ENCODE measurements around the gene IGF1R. TPM values are rescaled to one million over a fixed set of nuclear protein-coding genes. Genes with fewer than 3 reads are reported as not detected.

IGF1R gene
- total and polyA plus RNA-seq, 4 donors = 5.9 to 154 (median 27.6) TPM

DNA sequence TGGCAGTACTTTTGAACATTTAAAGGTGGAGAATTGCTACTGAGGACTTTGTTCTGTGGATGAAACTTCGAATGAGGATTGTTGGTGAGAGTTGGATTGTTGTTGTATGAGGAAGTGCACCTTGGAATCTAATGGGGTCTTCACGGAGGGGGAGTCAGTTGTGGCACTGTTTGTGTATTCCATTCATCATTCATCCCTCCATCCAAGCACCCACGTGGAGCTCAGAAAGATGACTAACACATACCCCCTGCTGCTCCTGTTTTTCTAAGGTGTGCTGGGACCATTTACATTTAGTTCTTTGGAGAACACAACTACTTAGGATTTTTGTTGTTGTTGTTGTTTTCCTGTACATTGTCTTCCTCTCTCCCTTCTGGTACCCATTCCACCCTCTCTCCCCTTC, 122.6 kb downstream of the IGF1R start:
- H3K36me3 ChIP-seq (ENCODE audit: control insufficient read depth in 4 of 4, insufficient read depth in 4 of 4, low read length in 4 of 4) = no peaks in the 10 kb centered on the region
- peaks cover 5 to 32% (median 12%) of the 10 kb centered on the region in 5 donors for H3K4me1 ChIP-seq (ENCODE audit: control insufficient read depth in 5 of 5, insufficient read depth in 5 of 5, low read length in 5 of 5)
- no peak for DNase-seq
- 67 to 75% methylated on average over 3 of the region's 3 CpGs for WGBS, 2 donors
- no peak overlapping the region for H3K4me3 ChIP-seq
- no peaks in the 10 kb centered on the region for H3K27me3 ChIP-seq (ENCODE audit: control insufficient read depth in 3 of 3, insufficient read depth in 3 of 3, low read length in 2 of 3)
- H3K9me3 ChIP-seq (ENCODE audit: control insufficient read depth in 4 of 4, insufficient read depth in 3 of 4, low read length in 3 of 4) = no peaks in the 10 kb centered on the region
- no peak overlapping the region for H3K9ac ChIP-seq (ENCODE audit: insufficient read depth in 1 of 2, low read length in 2 of 2)
- TF ChIP-seq, protein P1, sequence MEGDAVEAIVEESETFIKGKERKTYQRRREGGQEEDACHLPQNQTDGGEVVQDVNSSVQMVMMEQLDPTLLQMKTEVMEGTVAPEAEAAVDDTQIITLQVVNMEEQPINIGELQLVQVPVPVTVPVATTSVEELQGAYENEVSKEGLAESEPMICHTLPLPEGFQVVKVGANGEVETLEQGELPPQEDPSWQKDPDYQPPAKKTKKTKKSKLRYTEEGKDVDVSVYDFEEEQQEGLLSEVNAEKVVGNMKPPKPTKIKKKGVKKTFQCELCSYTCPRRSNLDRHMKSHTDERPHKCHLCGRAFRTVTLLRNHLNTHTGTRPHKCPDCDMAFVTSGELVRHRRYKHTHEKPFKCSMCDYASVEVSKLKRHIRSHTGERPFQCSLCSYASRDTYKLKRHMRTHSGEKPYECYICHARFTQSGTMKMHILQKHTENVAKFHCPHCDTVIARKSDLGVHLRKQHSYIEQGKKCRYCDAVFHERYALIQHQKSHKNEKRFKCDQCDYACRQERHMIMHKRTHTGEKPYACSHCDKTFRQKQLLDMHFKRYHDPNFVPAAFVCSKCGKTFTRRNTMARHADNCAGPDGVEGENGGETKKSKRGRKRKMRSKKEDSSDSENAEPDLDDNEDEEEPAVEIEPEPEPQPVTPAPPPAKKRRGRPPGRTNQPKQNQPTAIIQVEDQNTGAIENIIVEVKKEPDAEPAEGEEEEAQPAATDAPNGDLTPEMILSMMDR (IDR thresholded peaks at IDR 0.05; ENCODE audit: control extremely low read depth, extremely low read depth) = no peak
- H3K27ac ChIP-seq (ENCODE audit: low read depth in 1 of 2, low read length in 1 of 2) = no peak overlapping the region
- no peak for ATAC-seq (ENCODE audit: insufficient read depth, low FRiP score)

DNA sequence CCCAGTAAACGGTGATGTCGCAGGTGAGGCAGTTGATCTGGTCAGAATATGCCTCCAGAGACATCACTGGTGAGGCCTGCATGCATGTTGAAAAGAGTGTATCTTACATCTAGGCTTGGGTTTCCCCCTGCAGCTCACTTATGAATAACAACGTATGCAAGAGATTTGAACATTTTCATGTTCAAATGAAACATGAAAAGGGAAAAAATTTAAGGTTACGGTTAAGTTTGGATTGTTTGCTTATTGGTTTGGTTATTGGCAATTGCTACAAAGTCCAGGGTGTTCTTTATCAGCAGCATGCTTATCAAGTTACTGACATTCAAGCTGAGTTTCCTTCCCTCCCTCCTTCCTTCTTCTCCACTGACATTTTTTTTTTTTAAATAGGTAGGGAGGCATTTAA, 123.2 kb downstream of the IGF1R start:
- WGBS, 2 donors = 56 to 69% methylated on average over 4 of the region's 4 CpGs
- Histone ChIP-seq H3K27me3 (ENCODE audit: control insufficient read depth in 3 of 3, insufficient read depth in 3 of 3, low read length in 2 of 3) (no peaks in the 10 kb centered on the region), H3K27ac (ENCODE audit: low read depth in 1 of 2, low read length in 1 of 2) (no peak overlapping the region), H3K4me1 (ENCODE audit: control insufficient read depth in 5 of 5, insufficient read depth in 5 of 5, low read length in 5 of 5) (peaks cover 6 to 34% (median 12%) of the 10 kb centered on the region in 5 donors), H3K36me3 (ENCODE audit: control insufficient read depth in 4 of 4, insufficient read depth in 4 of 4, low read length in 4 of 4) (no peaks in the 10 kb centered on the region), H3K4me3 (no peak overlapping the region), H3K9me3 (ENCODE audit: control insufficient read depth in 4 of 4, insufficient read depth in 3 of 4, low read length in 3 of 4) (no peaks in the 10 kb centered on the region), H3K9ac (ENCODE audit: insufficient read depth in 1 of 2, low read length in 2 of 2) (no peak overlapping the region)
- TF ChIP-seq, protein P1 (IDR thresholded peaks at IDR 0.05; ENCODE audit: control extremely low read depth, extremely low read depth) = no peak
- no peak for ATAC-seq (ENCODE audit: insufficient read depth, low FRiP score)
- no peak for DNase-seq

DNA sequence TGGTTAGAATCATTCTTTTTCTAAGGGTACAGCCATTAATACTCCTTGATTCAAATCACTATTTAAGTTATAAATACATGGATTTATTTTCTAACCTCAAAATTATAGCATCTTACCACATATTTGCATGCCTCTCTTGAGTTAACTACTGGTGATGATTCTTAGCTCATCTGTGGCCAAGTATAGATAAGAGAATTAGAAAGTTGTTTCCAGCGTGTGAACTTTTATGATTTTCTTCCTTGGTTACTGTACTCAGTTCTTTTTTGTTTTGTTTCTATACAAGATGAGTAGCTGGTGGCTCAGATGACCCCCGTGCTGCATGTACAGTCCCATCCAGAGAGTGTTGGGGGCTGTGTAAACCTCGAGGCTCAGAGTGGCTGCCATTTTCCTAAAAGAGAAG, 124.6 kb downstream of the IGF1R start:
- no peaks in the 10 kb centered on the region for H3K27me3 ChIP-seq (ENCODE audit: control insufficient read depth in 3 of 3, insufficient read depth in 3 of 3, low read length in 2 of 3)
- H3K9me3 ChIP-seq (ENCODE audit: control insufficient read depth in 4 of 4, insufficient read depth in 3 of 4, low read length in 3 of 4) = no peaks in the 10 kb centered on the region
- ATAC-seq (ENCODE audit: insufficient read depth, low FRiP score) = no peak
- no peak overlapping the region for H3K9ac ChIP-seq (ENCODE audit: insufficient read depth in 1 of 2, low read length in 2 of 2)
- H3K27ac ChIP-seq (ENCODE audit: low read depth in 1 of 2, low read length in 1 of 2) = no peak overlapping the region
- H3K36me3 ChIP-seq (ENCODE audit: control insufficient read depth in 4 of 4, insufficient read depth in 4 of 4, low read length in 4 of 4) = no peaks in the 10 kb centered on the region
- H3K4me3 ChIP-seq = no peak overlapping the region
- no peak for DNase-seq
- TF ChIP-seq, protein P1 (IDR thresholded peaks at IDR 0.05; ENCODE audit: control extremely low read depth, extremely low read depth) = no peak
- H3K4me1 ChIP-seq (ENCODE audit: control insufficient read depth in 5 of 5, insufficient read depth in 5 of 5, low read length in 5 of 5) = peaks cover 6 to 36% (median 15%) of the 10 kb centered on the region in 5 donors
- WGBS, 2 donors = 73 to 81% methylated on average over 3 of the region's 3 CpGs

DNA sequence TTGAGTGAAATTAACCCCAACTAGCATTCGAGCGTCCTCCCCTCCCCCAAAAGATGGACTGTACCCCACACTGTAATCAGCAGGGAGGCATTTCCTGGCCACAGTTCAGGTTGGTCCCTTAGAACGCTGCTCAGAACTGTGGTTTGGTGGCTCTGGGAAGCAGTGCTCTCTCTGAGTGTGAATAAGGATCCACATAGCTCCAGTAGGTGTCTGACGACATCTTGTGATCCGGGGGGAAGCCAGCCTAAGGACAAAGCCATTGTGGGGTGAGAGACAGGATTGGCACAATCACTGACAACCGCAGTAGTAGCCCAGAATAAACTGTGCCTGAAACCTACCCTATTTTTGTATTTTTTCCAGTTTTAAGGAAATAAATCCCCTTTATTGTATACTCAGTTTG, 125.3 kb downstream of the IGF1R start:
- no peak overlapping the region for H3K9ac ChIP-seq (ENCODE audit: insufficient read depth in 1 of 2, low read length in 2 of 2)
- WGBS, 2 donors = 79 to 85% methylated on average over 6 of the region's 6 CpGs
- no peaks in the 10 kb centered on the region for H3K27me3 ChIP-seq (ENCODE audit: control insufficient read depth in 3 of 3, insufficient read depth in 3 of 3, low read length in 2 of 3)
- ATAC-seq (ENCODE audit: insufficient read depth, low FRiP score) (no peak), DNase-seq (no peak)
- TF ChIP-seq, protein P1 (IDR thresholded peaks at IDR 0.05; ENCODE audit: control extremely low read depth, extremely low read depth) = no peak
- no peak overlapping the region for H3K4me3 ChIP-seq
- H3K4me1 ChIP-seq (ENCODE audit: control insufficient read depth in 5 of 5, insufficient read depth in 5 of 5, low read length in 5 of 5) = peaks cover 6 to 35% (median 16%) of the 10 kb centered on the region in 5 donors
- H3K9me3 ChIP-seq (ENCODE audit: control insufficient read depth in 4 of 4, insufficient read depth in 3 of 4, low read length in 3 of 4) = no peaks in the 10 kb centered on the region
- no peaks in the 10 kb centered on the region for H3K36me3 ChIP-seq (ENCODE audit: control insufficient read depth in 4 of 4, insufficient read depth in 4 of 4, low read length in 4 of 4)
- no peak overlapping the region for H3K27ac ChIP-seq (ENCODE audit: low read depth in 1 of 2, low read length in 1 of 2)

All from lung (tissue), 12 donors.